HepG2 (cell line): ENCODE measurements around the gene NPC2. TPM values are rescaled to one million over a fixed set of nuclear protein-coding genes. Genes with fewer than 3 reads are reported as not detected.

Experiments used
- ATAC-seq: fragments of 200-7000 bp; cut with Tn5 transposase; 3 replicates; pipeline ENCODE4 v1.9.1; 2020; ENCODE audit warnings: mild to moderate bottlenecking, moderate library complexity
- BruUV-seq: library from RNA; stranded (reverse); fragments of 400-500 nt; replicated peaks from 2 replicates; lab custom pipeline; 2021; lab: Mats Ljungman, UMichigan
- CTCF ChIA-PET: fragments of 300-600 bp; formaldehyde crosslinking; extraction: SDS; loops from one replicate; lab custom pipeline; 2021; ENCODE audit warnings: low total read pairs, inconsistent platforms, low intra/inter-chr PET ratio; lab: Yijun Ruan, JAX
- POLR2A ChIA-PET: fragments of 350-600 bp; sonication (Branson Sonifier 250); formaldehyde crosslinking; loops from one replicate; lab custom pipeline; 2020; ENCODE audit warnings: antibody characterized with exemption, inconsistent platforms; lab: Yijun Ruan, JAX
- DNase-seq: peaks from one replicate; pipeline ENCODE4 v3.0.0-alpha.2; 2015; ENCODE audit warnings: low spot score
- FAIRE-seq: peaks from 3 replicates; lab custom pipeline; 2011; peaks lifted over from hg19 to GRCh38; lab: Jason Lieb, UNC
- H2AFZ ChIP-seq: one replicate; pipeline ENCODE4 v1.6.1; 2011; ENCODE audit warnings: low read length, inconsistent platforms
- H3K27ac ChIP-seq: fragments of 300-600 bp; 3 replicates; pipeline ENCODE4 v1.8.0; 2011; ENCODE audit warnings: mixed run types, mild to moderate bottlenecking, mixed read lengths, low read length, inconsistent platforms; ENCODE audit not compliant: insufficient read depth; ENCODE audit errors: extremely low read length
- H3K27me3 ChIP-seq, 2 experiments: fragments of 200-600 bp in 1 of 2; 2 replicates in 1 of 2; 3 replicates in 1 of 2; pipeline versions ENCODE4 v1.6.0 to v1.8.0; 2011; ENCODE audit warnings: low read length in 2 of 2, mild to moderate bottlenecking in 2 of 2, moderate library complexity in 2 of 2, inconsistent platforms in 1 of 2; ENCODE audit not compliant: insufficient read depth in 2 of 2, control insufficient read depth in 1 of 2
- H3K36me3 ChIP-seq, 2 experiments: fragments of 200-600 bp in 1 of 2; replicated peaks in 1 of 2; 2 replicates in 1 of 2; 3 replicates in 1 of 2; pipeline versions ENCODE4 v1.5.1 to v1.8.0; 2011; ENCODE audit warnings: low read length in 2 of 2, inconsistent platforms in 1 of 2; ENCODE audit not compliant: insufficient read depth in 2 of 2, control insufficient read depth in 1 of 2
- H3K4me1 ChIP-seq: 2 replicates; pipeline ENCODE4 v1.5.1; 2012; ENCODE audit warnings: low read length, inconsistent platforms; ENCODE audit not compliant: insufficient read depth
- H3K4me2 ChIP-seq: 2 replicates; pipeline ENCODE4 v1.6.0; 2011; ENCODE audit warnings: low read depth, low read length, inconsistent platforms
- H3K4me3 ChIP-seq, 3 experiments: fragments of 200-600 bp in 1 of 3; sonication (generic), shearing (Covaris generic) in 1 of 3; replicated peaks in 1 of 3; 2 replicates each; pipeline ENCODE4 v1.5.1; 2011 to 2016; ENCODE audit warnings: low read length in 3 of 3, inconsistent platforms in 2 of 3, low read depth in 2 of 3, mild to moderate bottlenecking in 2 of 3, control low read depth in 1 of 3, mixed read lengths in 1 of 3; ENCODE audit not compliant: insufficient read depth in 1 of 3
- H3K79me2 ChIP-seq: one replicate; pipeline ENCODE4 v1.6.1; 2011; ENCODE audit warnings: low read length, inconsistent platforms; ENCODE audit not compliant: insufficient read depth
- H3K9ac ChIP-seq: 2 replicates; pipeline ENCODE4 v1.6.0; 2011; ENCODE audit warnings: mild to moderate bottlenecking, low read depth, low read length, inconsistent platforms; ENCODE audit not compliant: insufficient read depth
- H3K9me3 ChIP-seq: 2 replicates; pipeline ENCODE4 v1.5.1; 2012; ENCODE audit warnings: mild to moderate bottlenecking, low read length
- H4K20me1 ChIP-seq: 2 replicates; pipeline ENCODE4 v1.6.0; 2011; ENCODE audit warnings: inconsistent platforms, mild to moderate bottlenecking, low read length, moderate library complexity; ENCODE audit not compliant: insufficient read depth
- CHD4 ChIP-seq: fragments of 200-600 bp; sonication (generic); IDR thresholded peaks from 2 replicates; pipeline ENCODE4 v1.7.0; 2017; ENCODE audit warnings: mild to moderate bottlenecking, low read length, borderline replicate concordance
- GLI4 ChIP-seq: sonication (generic); formaldehyde crosslinking; IDR thresholded peaks from 2 replicates; pipeline ENCODE4 v1.5.1; 2020; ENCODE audit warnings: missing genetic modification reagents, mild to moderate bottlenecking, moderate library complexity, borderline replicate concordance
- HNRNPL ChIP-seq: fragments of 200-400 bp; formaldehyde crosslinking; IDR thresholded peaks from 2 replicates; pipeline ENCODE4 v1.6.1; 2017; ENCODE audit warnings: mild to moderate bottlenecking, low read depth, low read length
- RORA ChIP-seq: sonication (generic); formaldehyde crosslinking; IDR thresholded peaks from 2 replicates; pipeline ENCODE4 v1.5.0; 2020; ENCODE audit warnings: mild to moderate bottlenecking, missing genetic modification reagents, moderate library complexity
- ZBTB46 ChIP-seq: sonication (generic); formaldehyde crosslinking; IDR thresholded peaks from 2 replicates; pipeline ENCODE4 v1.4.0; 2020; ENCODE audit warnings: mild to moderate bottlenecking, missing genetic modification reagents, borderline replicate concordance
- ZMAT5 ChIP-seq: sonication (generic); formaldehyde crosslinking; IDR thresholded peaks from 2 replicates; pipeline ENCODE4 v1.5.0; 2020; ENCODE audit warnings: mild to moderate bottlenecking, low read depth, missing genetic modification reagents, borderline replicate concordance
- ZNF547 ChIP-seq: sonication (generic); formaldehyde crosslinking; IDR thresholded peaks from 2 replicates; pipeline ENCODE4 v1.5.1; 2020; ENCODE audit warnings: mild to moderate bottlenecking, missing genetic modification reagents
- ZNF629 ChIP-seq: sonication (generic); formaldehyde crosslinking; conservative IDR thresholded peaks from 2 replicates; pipeline ENCODE4 v1.5.0; 2020; ENCODE audit warnings: missing genetic modification reagents
- ZNF816 ChIP-seq: sonication (generic); formaldehyde crosslinking; IDR thresholded peaks from 2 replicates; pipeline ENCODE4 v1.8.0; 2022; ENCODE audit warnings: missing genetic modification reagents, mild to moderate bottlenecking, borderline replicate concordance
- WGBS: methylation state at CpG from one replicate; pipeline ENCODE4 v1.1.6; 2017; ENCODE audit warnings: low lambda C conversion rate; 5-methylcytosine and 5-hydroxymethylcytosine counted together
- in situ Hi-C: cut with HindIII; loops from 2 replicates; pipeline ENCODE4 v1.10.0; 2017; ENCODE audit warnings: low pct_unique_long_range_greater_than_20kb; ENCODE audit not compliant: extremely low pct_ligation_motif_present
- intact Hi-C: fragments of 100-400 bp; cut with micrococcal nuclease; formaldehyde crosslinking; loops from one replicate; pipeline ENCODE4 v1.10.0; 2022; ENCODE audit not compliant: unreplicated experiment
- polyA plus RNA-seq, 8 experiments: library from polyadenylated mRNA; depleted of rRNA in 3 of 8; stranded (reverse) in 7 of 8; unstranded in 1 of 8; fragments of >200 nt; fragmentation: Illumina TruSeq in 4 of 8; extraction: Trizol in 4 of 8; gene quantifications; 2 replicates each; pipeline versions ENCODE4 v1.2.1 to v1.2.3, GENCODE V29; 2011 to 2016; ENCODE audit warnings: low read depth in 4 of 8, missing spikeins in 1 of 8, mixed read lengths in 1 of 8; ENCODE audit not compliant: insufficient read depth in 1 of 8
- total RNA-seq, 5 experiments: library from RNA; depleted of rRNA; stranded (reverse); fragments of >200 nt; fragmentation: Illumina TruSeq; extraction: Trizol; gene quantifications; 2 replicates each; pipeline ENCODE4 v1.2.3, GENCODE V29; 2016; ENCODE audit warnings: low read depth in 1 of 5

NPC2 gene
- total and polyA plus RNA-seq, 2 of the 13 experiments (the other 11 are each of a cell fraction or from before 2014, with no cell fraction given), result 132 to 164 TPM

GRCh38 chr14:74434294-74434693 lies 58.8 kb downstream of the NPC2 start:
- no peak overlapping the region for H3K27ac ChIP-seq
- no peak overlapping the region for H3K4me3 ChIP-seq
- ChIA-PET POLR2A (no interaction called here), CTCF (no interaction called here)
- H3K9ac ChIP-seq, result no peak overlapping the region
- in situ Hi-C loops, result no loop called here
- no peaks in the 10 kb centered on the region for H3K9me3 ChIP-seq
- ATAC-seq (no peak), FAIRE-seq (no peak), DNase-seq (no peak)
- no peaks in the 10 kb centered on the region for H4K20me1 ChIP-seq
- BruUV-seq, result no TSS peak
- H2AFZ ChIP-seq, result no peak overlapping the region
- WGBS, result 0% methylated on average over 2 of the region's 2 CpGs
- intact Hi-C loops, result no loop called here
- no peaks in the 10 kb centered on the region for H3K4me1 ChIP-seq
- H3K79me2 ChIP-seq, result no peaks in the 10 kb centered on the region
- peaks cover 3% of the 10 kb centered on the region in 2 experiments; a peak in 3 of 5 replicates for H3K27me3 ChIP-seq
- no peaks in the 10 kb centered on the region for H3K36me3 ChIP-seq
- H3K4me2 ChIP-seq, result no peak overlapping the region
- TF ChIP-seq HNRNPL, result no peak
- TF ChIP-seq CHD4, result no peak
- TF ChIP-seq ZNF629, result no peak
- no peak for TF ChIP-seq ZBTB46 (CRISPR knock-in tag)
- TF ChIP-seq RORA (CRISPR knock-in tag), result no peak
- no peak for TF ChIP-seq GLI4 (CRISPR knock-in tag)
- no peak for TF ChIP-seq ZNF816 (CRISPR knock-in tag)
- TF ChIP-seq ZNF547 (CRISPR knock-in tag), result no peak
- TF ChIP-seq ZMAT5, result no peak
